Esophagus squamous epithelium (tissue), 5 donors: ENCODE data around the gene MAPKAP1. TPM values are rescaled to one million over a fixed set of nuclear protein-coding genes. Genes with fewer than 3 reads are reported as not detected.

Experiments used
- DNase-seq: peaks from one replicate; lab custom pipeline; 2025; lab: John Stamatoyannopoulos, UW
- H3K27ac ChIP-seq, 4 donors: fragments of 200-600 bp; sonication (generic); one replicate each; pipeline ENCODE4 v1.5.1; 2016 to 2019; ENCODE audit warnings: mild to moderate bottlenecking in 1 of 4
- H3K27me3 ChIP-seq, 4 donors: fragments of 200-600 bp; sonication (generic); 1 replicate in 3 of 4; 2 replicates in 1 of 4; pipeline versions ENCODE4 v1.5.1 to v1.6.0; 2017 to 2021; ENCODE audit warnings: antibody characterized with exemption in 1 of 4
- H3K36me3 ChIP-seq, 3 donors: fragments of 200-600 bp; sonication (generic); one replicate each; pipeline ENCODE4 v1.5.1; 2016 to 2019
- H3K4me1 ChIP-seq, 3 donors: fragments of 200-600 bp; sonication (generic); one replicate each; pipeline ENCODE4 v1.5.1; 2017 to 2019
- H3K4me3 ChIP-seq, 4 donors: fragments of 200-600 bp; sonication (generic); 1 replicate in 3 of 4; 2 replicates in 1 of 4; pipeline ENCODE4 v1.5.1; 2016 to 2019; ENCODE audit warnings: mild to moderate bottlenecking in 2 of 4, moderate library complexity in 1 of 4
- H3K9me3 ChIP-seq, 3 donors: fragments of 200-600 bp; sonication (generic); one replicate each; pipeline ENCODE4 v1.5.1; 2016 to 2019
- CTCF ChIP-seq, 6 experiments: fragments of 450-650 bp in 4 of 6; fragments of 200-600 bp in 2 of 6; sonication (generic) in 2 of 6; IDR thresholded peaks; one replicate each; pipeline ENCODE4 v1.5.1; 2016 to 2019; ENCODE audit warnings: antibody characterized with exemption in 6 of 6, mild to moderate bottlenecking in 4 of 6, moderate library complexity in 4 of 6
- POLR2A ChIP-seq, 4 donors: fragments of 450-650 bp; IDR thresholded peaks; one replicate each; pipeline ENCODE4 v1.6.1; 2017; ENCODE audit warnings: antibody characterized with exemption in 4 of 4, mild to moderate bottlenecking in 4 of 4, moderate library complexity in 3 of 4
- WGBS, 2 donors: methylation state at CpG; one replicate each; pipeline ENCODE4 v1.1.5; 2018; 5-methylcytosine and 5-hydroxymethylcytosine counted together
- intact Hi-C: fragments of 100-400 bp; cut with DNase I; formaldehyde crosslinking; loops from one replicate; pipeline ENCODE4 v1.15.0; 2022
- total RNA-seq, 4 donors: library from RNA; depleted of rRNA; stranded (reverse); fragments of >200 nt; gene quantifications; one replicate each; pipeline ENCODE4 v1.1.0, GENCODE V29; 2016
- donor health status: DM: yes; HTN: yes; CAD: no.

The MAPKAP1 gene
- total RNA-seq, 4 donors from 2014 or later = 59.0 to 87.0 (median 70.9) TPM

GRCh38 chr9:125705893-125706292 lies 1.1 kb downstream of the MAPKAP1 start:
- 79 to 86% methylated on average over 4 of the region's 4 CpGs for WGBS, 2 donors
- Histone ChIP-seq H3K27ac (peak overlapping the region in 1 of 4 donors; percentile 90), H3K4me1 (peaks cover 4 to 41% (median 14%) of the 10 kb centered on the region in 3 donors), H3K9me3 (no peaks in the 10 kb centered on the region), H3K27me3 (no peaks in the 10 kb centered on the region), H3K4me3 (peak overlapping the region in 3 of 4 donors; percentile 83 to 93 (median 87)), H3K36me3 (no peaks in the 10 kb centered on the region)
- no peak for TF ChIP-seq CTCF (IDR thresholded peaks at IDR 0.05)
- TF ChIP-seq POLR2A (IDR thresholded peaks at IDR 0.05) = no peak
- no peak for DNase-seq
- intact Hi-C loops = no loop called here

GRCh38 chr9:125703662-125704061 lies 3.3 kb downstream of the MAPKAP1 start:
- no peaks in the 10 kb centered on the region for H3K27me3 ChIP-seq
- intact Hi-C loops = no loop called here
- H3K4me3 ChIP-seq = no peak overlapping the region
- DNase-seq = no peak
- H3K4me1 ChIP-seq = peaks cover 4 to 46% (median 18%) of the 10 kb centered on the region in 3 donors
- H3K36me3 ChIP-seq = no peaks in the 10 kb centered on the region
- H3K9me3 ChIP-seq = no peaks in the 10 kb centered on the region
- 74 to 91% methylated on average over 4 of the region's 4 CpGs for WGBS, 2 donors
- H3K27ac ChIP-seq = no peak overlapping the region
- TF ChIP-seq POLR2A (IDR thresholded peaks at IDR 0.05) (no peak), CTCF (IDR thresholded peaks at IDR 0.05) (no peak)

GRCh38 chr9:125701351-125701750 lies 5.7 kb downstream of the MAPKAP1 start:
- TF ChIP-seq POLR2A (IDR thresholded peaks at IDR 0.05) (no peak), CTCF (IDR thresholded peaks at IDR 0.05) (no peak)

GRCh38 chr9:125700791-125701190 lies 6.2 kb downstream of the MAPKAP1 start:
- intact Hi-C loops = no loop called here
- TF ChIP-seq CTCF (IDR thresholded peaks at IDR 0.05) = no peak
- TF ChIP-seq POLR2A (IDR thresholded peaks at IDR 0.05) = no peak
- no peak for DNase-seq
- no peaks in the 10 kb centered on the region for H3K36me3 ChIP-seq
- H3K4me1 ChIP-seq = peaks cover 4 to 29% (median 7%) of the 10 kb centered on the region in 3 donors
- H3K9me3 ChIP-seq = no peaks in the 10 kb centered on the region
- H3K4me3 ChIP-seq = no peak overlapping the region
- WGBS, 2 donors = 28 to 41% methylated on average over 2 of the region's 2 CpGs
- no peak overlapping the region for H3K27ac ChIP-seq
- H3K27me3 ChIP-seq = no peaks in the 10 kb centered on the region

More at GRCh38 chr9:125701351-125701750, 5.7 kb downstream of the MAPKAP1 start:
- intact Hi-C loops = no loop called here
- H3K4me1 ChIP-seq = peaks cover 4 to 35% (median 12%) of the 10 kb centered on the region in 3 donors
- H3K36me3 ChIP-seq = no peaks in the 10 kb centered on the region
- no peaks in the 10 kb centered on the region for H3K27me3 ChIP-seq
- no peak overlapping the region for H3K4me3 ChIP-seq
- no peak overlapping the region for H3K27ac ChIP-seq
- 50 to 56% methylated on average over 6 of the region's 6 CpGs for WGBS, 2 donors
- H3K9me3 ChIP-seq = no peaks in the 10 kb centered on the region
- DNase-seq = no peak

- Histone ChIP-seq H3K4me3 (no peak overlapping the region), H3K27me3 (no peaks in the 10 kb centered on the region), H3K27ac (no peak overlapping the region), H3K4me1 (peaks cover 4 to 20% (median 4%) of the 10 kb centered on the region in 3 donors), H3K9me3 (no peaks in the 10 kb centered on the region), H3K36me3 (no peaks in the 10 kb centered on the region)
- no peak for DNase-seq
- TF ChIP-seq POLR2A (IDR thresholded peaks at IDR 0.05) (no peak), CTCF (IDR thresholded peaks at IDR 0.05) (no peak)
- intact Hi-C loops = no loop called here
- 78 to 93% methylated on average over 3 of the region's 3 CpGs for WGBS, 2 donors
Measured at GRCh38 chr9:125699870-125700269, 7.1 kb downstream of the MAPKAP1 start.
